K562 (cell line): ENCODE data around the gene SYNJ2. TPM values are rescaled to one million over a fixed set of nuclear protein-coding genes. Genes with fewer than 3 reads are reported as not detected.

Experiments used
- ATAC-seq: fragments of 200-7000 bp; cut with Tn5 transposase; 3 replicates; pipeline ENCODE4 v1.9.1; 2020; ENCODE audit warnings: moderate library complexity
- BruUV-seq: library from RNA; stranded (reverse); fragments of 400-500 nt; replicated peaks from 2 replicates; lab custom pipeline; 2021; lab: Mats Ljungman, UMichigan
- CTCF ChIA-PET: fragments of 300-600 bp; formaldehyde crosslinking; extraction: SDS; loops from one replicate; lab custom pipeline; 2021; ENCODE audit warnings: low intra/inter-chr PET ratio; lab: Yijun Ruan, JAX
- POLR2A ChIA-PET: fragments of 300-600, 350-650 bp; sonication (Branson Sonifier 250); formaldehyde crosslinking; extraction: SDS; loops from one replicate; lab custom pipeline; 2021; ENCODE audit warnings: antibody characterized with exemption, inconsistent platforms; lab: Yijun Ruan, JAX
- DNase-seq, 4 experiments: peaks; one replicate each; pipeline versions ENCODE4 v3.0.0 to v3.0.0-alpha.2; 2011 to 2018; ENCODE audit warnings: low spot score in 3 of 4, mixed read lengths in 3 of 4; ENCODE audit errors: extremely low read depth in 1 of 4
- FAIRE-seq: peaks from 2 replicates; lab custom pipeline; 2011; peaks lifted over from hg19 to GRCh38; lab: Jason Lieb, UNC
- H2AFZ ChIP-seq: 2 replicates; pipeline ENCODE4 v1.6.0; 2011; ENCODE audit warnings: low read depth, low read length, control low read depth, inconsistent platforms
- H3K27ac ChIP-seq: fragments of 200-600 bp; 3 replicates; pipeline ENCODE4 v1.8.0; 2011; ENCODE audit warnings: low read depth, mild to moderate bottlenecking, control low read depth, inconsistent platforms, low read length, moderate library complexity, mixed read lengths; ENCODE audit errors: extremely low read depth
- H3K27me3 ChIP-seq, 2 experiments: fragments of 300-600 bp in 1 of 2; 2 replicates in 1 of 2; 3 replicates in 1 of 2; pipeline versions ENCODE4 v1.6.0 to v1.8.0; 2011; ENCODE audit warnings: inconsistent platforms in 2 of 2, low read length in 2 of 2, mild to moderate bottlenecking in 1 of 2, mixed read lengths in 1 of 2, moderate library complexity in 1 of 2; ENCODE audit not compliant: control insufficient read depth in 2 of 2, insufficient read depth in 2 of 2
- H3K36me3 ChIP-seq: fragments of 300-600 bp; 3 replicates; pipeline ENCODE4 v1.8.0; 2011; ENCODE audit warnings: mild to moderate bottlenecking, low read length, inconsistent platforms; ENCODE audit not compliant: control insufficient read depth, insufficient read depth
- H3K4me1 ChIP-seq, 2 experiments: fragments of 200-600 bp in 1 of 2; replicated peaks in 1 of 2; 2 replicates in 1 of 2; 3 replicates in 1 of 2; pipeline versions ENCODE4 v1.5.1 to v1.8.0; 2011; ENCODE audit warnings: inconsistent platforms in 2 of 2, low read length in 2 of 2, mild to moderate bottlenecking in 1 of 2, mixed read lengths in 1 of 2, moderate library complexity in 1 of 2; ENCODE audit not compliant: control insufficient read depth in 2 of 2, insufficient read depth in 2 of 2
- H3K4me2 ChIP-seq: 2 replicates; pipeline ENCODE4 v1.6.1; 2011; ENCODE audit warnings: low read length, control low read depth, inconsistent platforms, mixed read lengths; ENCODE audit not compliant: insufficient read depth
- H3K4me3 ChIP-seq: fragments of 200-600 bp; sonication (generic), shearing (Covaris generic); 2 replicates; pipeline ENCODE4 v1.5.1; 2016; ENCODE audit warnings: control low read depth, inconsistent platforms
- H3K79me2 ChIP-seq: fragments of 200-600 bp; 3 replicates; pipeline ENCODE4 v1.8.0; 2011; ENCODE audit warnings: low read length, inconsistent platforms; ENCODE audit not compliant: control insufficient read depth, insufficient read depth
- H3K9ac ChIP-seq, 2 experiments: 2 replicates each; pipeline versions ENCODE4 v1.6.0 to v1.6.1; 2011; ENCODE audit warnings: low read depth in 2 of 2, low read length in 2 of 2, control low read depth in 1 of 2, inconsistent platforms in 1 of 2, mild to moderate bottlenecking in 1 of 2, mixed read lengths in 1 of 2; ENCODE audit not compliant: insufficient read depth in 1 of 2
- H3K9me1 ChIP-seq: one replicate; pipeline ENCODE4 v1.6.0; 2011; ENCODE audit warnings: inconsistent platforms, mild to moderate bottlenecking, low read length, moderate library complexity; ENCODE audit not compliant: control insufficient read depth, insufficient read depth
- H3K9me3 ChIP-seq: replicated peaks from 2 replicates; pipeline ENCODE4 v1.5.1; 2011; ENCODE audit warnings: low read depth, low read length, inconsistent platforms; ENCODE audit not compliant: control insufficient read depth, insufficient read depth
- H4K20me1 ChIP-seq: replicated peaks from 2 replicates; pipeline ENCODE4 v1.6.1; 2011; ENCODE audit warnings: low read length, inconsistent platforms, mixed read lengths; ENCODE audit not compliant: control insufficient read depth, insufficient read depth
- ATF1 ChIP-seq, 2 experiments: fragments of 450-650 bp in 1 of 2; IDR thresholded peaks; 2 replicates each; pipeline ENCODE4 v1.6.1; 2016; ENCODE audit warnings: missing compliant biosample characterization in 1 of 2, missing genetic modification characterization in 1 of 2
- NELFE ChIP-seq: IDR thresholded peaks from 2 replicates; pipeline ENCODE4 v1.6.1; 2011; ENCODE audit warnings: mild to moderate bottlenecking; ENCODE audit not compliant: insufficient read depth, insufficient read length
- RAD51 ChIP-seq: fragments of 450-650 bp; IDR thresholded peaks from 2 replicates; pipeline ENCODE4 v1.7.1; 2016; ENCODE audit warnings: low read depth, mild to moderate bottlenecking, borderline replicate concordance
- RFX1 ChIP-seq: fragments of 450-650 bp; IDR thresholded peaks from 2 replicates; pipeline ENCODE4 v1.6.1; 2016; ENCODE audit warnings: mild to moderate bottlenecking, moderate library complexity
- TAF1 ChIP-seq: IDR thresholded peaks from 2 replicates; pipeline ENCODE4 v1.6.1; 2011; ENCODE audit warnings: mild to moderate bottlenecking, low read length, moderate library complexity; ENCODE audit not compliant: insufficient read depth, control insufficient read depth, severe bottlenecking; ENCODE audit errors: extremely low read depth
- ZNF143 ChIP-seq: sonication (generic); formaldehyde crosslinking; IDR thresholded peaks from 2 replicates; pipeline ENCODE4 v1.9.0; 2022; ENCODE audit warnings: mild to moderate bottlenecking, missing genetic modification reagents
- ZNF224 ChIP-seq: sonication (generic); formaldehyde crosslinking; IDR thresholded peaks from 2 replicates; pipeline ENCODE4 v1.8.0; 2022; ENCODE audit warnings: mild to moderate bottlenecking, missing genetic modification reagents
- ZNF445 ChIP-seq: fragments of 250-450 bp; sonication (Bioruptor Pico); IDR thresholded peaks from 2 replicates; pipeline ENCODE4 v1.4.0; 2020; ENCODE audit warnings: low read depth, mild to moderate bottlenecking, moderate library complexity
- ZNF583 ChIP-seq: fragments of 250-450 bp; sonication (Bioruptor Pico); IDR thresholded peaks from 2 replicates; pipeline ENCODE4 v1.4.0; 2020
- WGBS: fragments of 100-300 bp; shearing (Covaris generic); methylation state at CpG from one replicate; pipeline ENCODE4 v1.1.6; 2016; ENCODE audit warnings: low coverage, mixed read lengths; ENCODE audit not compliant: insufficient coverage; ENCODE audit errors: missing lambda C conversion rate; 5-methylcytosine and 5-hydroxymethylcytosine counted together
- in situ Hi-C: fragments of 300-500 bp; cut with MboI; formaldehyde crosslinking; loops from 4 replicates; pipeline ENCODE4 v1.15.0; 2018; ENCODE audit warnings: inconsistent platforms, mixed read lengths
- intact Hi-C: fragments of 100-400 bp; cut with micrococcal nuclease; formaldehyde crosslinking; loops from 2 replicates; pipeline ENCODE4 v1.14.2; 2022
- polyA plus RNA-seq, 8 experiments: library from polyadenylated mRNA; depleted of rRNA in 4 of 8; stranded (reverse) in 5 of 8; unstranded in 3 of 8; fragments of >200 nt; fragmentation: Nextera tagmentation in 2 of 8; fragmentation: Illumina TruSeq in 1 of 8; extraction: Ambion mirVana in 2 of 8; extraction: Trizol in 1 of 8; gene quantifications; 2 replicates each; pipeline versions ENCODE4 v1.2.1 to v1.2.3, GENCODE V29; 2011 to 2014; ENCODE audit warnings: inconsistent platforms in 1 of 8, missing spikeins in 1 of 8
- total RNA-seq, 7 experiments: library from RNA; depleted of rRNA in 6 of 7; stranded (reverse); fragments of >200 nt in 6 of 7; fragmentation: Illumina TruSeq in 2 of 7; extraction: Trizol in 2 of 7; gene quantifications; 2 replicates each; pipeline versions ENCODE4 v1.2.1 to v1.2.3, GENCODE V29; 2011 to 2021; ENCODE audit warnings: low replicate concordance in 1 of 7
- TF ChIP-seq, protein P1 (sequence below): fragments of 200-400 bp; formaldehyde crosslinking; IDR thresholded peaks from 2 replicates; pipeline ENCODE4 v1.6.1; 2017; ENCODE audit warnings: mild to moderate bottlenecking, low read depth, low read length, moderate library complexity

SYNJ2 gene
- total and polyA plus RNA-seq, 9 of the 15 experiments (the other 6 are each of a cell fraction or from before 2014, with no cell fraction given): 3.0 to 27.7 (median 17.8) TPM

DNA sequence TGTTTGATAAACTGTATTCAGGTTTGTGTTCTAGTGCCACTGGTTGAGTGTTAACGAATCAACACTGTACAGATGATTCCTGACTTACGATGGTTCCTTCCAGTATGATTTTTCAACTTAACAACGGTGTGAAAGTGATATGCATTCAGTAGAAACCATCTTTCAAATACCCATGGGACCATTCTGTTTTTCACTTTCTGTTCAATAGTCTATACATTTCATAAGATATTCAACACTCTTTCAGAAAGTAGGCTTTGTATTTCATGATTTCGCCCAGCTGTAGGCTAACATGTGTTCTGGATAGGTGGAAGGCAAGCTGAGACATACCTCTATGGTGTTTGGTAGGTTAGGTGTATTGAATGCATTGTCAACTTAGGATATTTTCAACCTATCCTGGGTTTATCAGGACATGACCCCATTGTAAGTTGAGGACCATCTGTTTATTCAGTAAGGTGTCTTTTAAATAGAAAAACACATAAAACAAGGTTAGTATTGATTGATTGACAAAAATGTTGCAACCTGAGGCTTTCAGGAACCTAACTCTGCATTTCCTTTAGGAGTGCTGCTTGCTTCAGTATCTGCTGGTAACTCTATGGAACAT, 32.3 kb downstream of the SYNJ2 start:
- Histone ChIP-seq H3K9ac (no peak overlapping the region), H4K20me1 (peaks cover 14% of the 10 kb centered on the region; the same call in 1 of the 2 replicates), H2AFZ (no peak overlapping the region), H3K9me1 (peaks cover 3% of the 10 kb centered on the region), H3K4me2 (no peak overlapping the region), H3K27me3 (no peaks in the 10 kb centered on the region), H3K79me2 (peaks cover 36% of the 10 kb centered on the region), H3K36me3 (peaks cover 9% of the 10 kb centered on the region; the same call in 2 of the 3 replicates), H3K27ac (no peak overlapping the region), H3K4me1 (peaks cover 17 to 18% of the 10 kb centered on the region in 2 experiments), H3K9me3 (no peaks in the 10 kb centered on the region), H3K4me3 (no peak overlapping the region)
- FAIRE-seq (peak; percentile 42), DNase-seq (no peak), ATAC-seq (no peak)
- BruUV-seq: no TSS peak
- no peak for TF ChIP-seq RFX1
- no peak for TF ChIP-seq ZNF583
- TF ChIP-seq ATF1 (CRISPR knock-in tag; IDR thresholded peaks at IDR 0.05): no peak
- no peak for TF ChIP-seq ATF1 (tag; IDR thresholded peaks at IDR 0.05)
- no peak for TF ChIP-seq NELFE
- no peak for TF ChIP-seq ZNF224 (CRISPR knock-in tag)
- TF ChIP-seq ZNF445: no peak
- no peak for TF ChIP-seq RAD51
- TF ChIP-seq, protein P1, sequence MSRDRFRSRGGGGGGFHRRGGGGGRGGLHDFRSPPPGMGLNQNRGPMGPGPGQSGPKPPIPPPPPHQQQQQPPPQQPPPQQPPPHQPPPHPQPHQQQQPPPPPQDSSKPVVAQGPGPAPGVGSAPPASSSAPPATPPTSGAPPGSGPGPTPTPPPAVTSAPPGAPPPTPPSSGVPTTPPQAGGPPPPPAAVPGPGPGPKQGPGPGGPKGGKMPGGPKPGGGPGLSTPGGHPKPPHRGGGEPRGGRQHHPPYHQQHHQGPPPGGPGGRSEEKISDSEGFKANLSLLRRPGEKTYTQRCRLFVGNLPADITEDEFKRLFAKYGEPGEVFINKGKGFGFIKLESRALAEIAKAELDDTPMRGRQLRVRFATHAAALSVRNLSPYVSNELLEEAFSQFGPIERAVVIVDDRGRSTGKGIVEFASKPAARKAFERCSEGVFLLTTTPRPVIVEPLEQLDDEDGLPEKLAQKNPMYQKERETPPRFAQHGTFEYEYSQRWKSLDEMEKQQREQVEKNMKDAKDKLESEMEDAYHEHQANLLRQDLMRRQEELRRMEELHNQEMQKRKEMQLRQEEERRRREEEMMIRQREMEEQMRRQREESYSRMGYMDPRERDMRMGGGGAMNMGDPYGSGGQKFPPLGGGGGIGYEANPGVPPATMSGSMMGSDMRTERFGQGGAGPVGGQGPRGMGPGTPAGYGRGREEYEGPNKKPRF: no peak
- TF ChIP-seq ZNF143 (CRISPR knock-in tag): no peak
- TF ChIP-seq TAF1: no peak
- in situ Hi-C loops: no loop called here
- WGBS: 56% methylated on average over 4 of the region's 4 CpGs
- POLR2A ChIA-PET: interaction anchor here (0.6 to 2.0 kb wide), 3 partner anchors 18 to 111 kb away, joined by 3 to 5 read pairs (median 5); no protein-coding TSS in a partner anchor
- CTCF ChIA-PET: no interaction called here
- intact Hi-C loops: no loop called here
